Pons (tissue), 1 donor: ENCODE data around the gene EFCAB12.

Source experiments
- DNase-seq: peaks from one replicate; pipeline ENCODE4 v3.0.0-alpha.2; 2016; ENCODE audit warnings: low spot score

The EFCAB12 gene

GRCh38 chr3:129428376-129429079 lies at the start of gene EFCAB12:
TSS of gene EFCAB12 (minus strand) at chr3:129428636. CDS start at chr3:129428488, 148 bp downstream.
- peak; percentile 96 for DNase-seq

GRCh38 chr3:129476586-129476985 lies 48.1 kb upstream of the EFCAB12 start:
- no peak for DNase-seq

GRCh38 chr3:129475863-129476262 lies 47.4 kb upstream of the EFCAB12 start:
- DNase-seq, result no peak

GRCh38 chr3:129474984-129475804 lies 46.8 kb upstream of the EFCAB12 start:
- no peak for DNase-seq

GRCh38 chr3:129473769-129474152 lies 45.3 kb upstream of the EFCAB12 start:
- DNase-seq, result no peak

GRCh38 chr3:129473067-129473768 lies 44.8 kb upstream of the EFCAB12 start:
- no peak for DNase-seq

- DNase-seq, result no peak
Measured at GRCh38 chr3:129470861-129471260, 42.4 kb upstream of the EFCAB12 start.

- DNase-seq, result no peak
Measured at GRCh38 chr3:129469026-129469425, 40.6 kb upstream of the EFCAB12 start.

- no peak for DNase-seq
Measured at GRCh38 chr3:129467932-129468331, 39.5 kb upstream of the EFCAB12 start.

GRCh38 chr3:129463716-129464115 lies 35.3 kb upstream of the EFCAB12 start:
- peak; percentile 59 for DNase-seq

- no peak for DNase-seq
Measured at GRCh38 chr3:129463094-129463493, 34.7 kb upstream of the EFCAB12 start.

GRCh38 chr3:129462361-129462968 lies 34.0 kb upstream of the EFCAB12 start:
- no peak for DNase-seq

- no peak for DNase-seq
Measured at GRCh38 chr3:129461461-129462146, 33.2 kb upstream of the EFCAB12 start.

GRCh38 chr3:129461022-129461421 lies 32.6 kb upstream of the EFCAB12 start:
- peak; percentile 63 for DNase-seq

GRCh38 chr3:129460572-129460971 lies 32.1 kb upstream of the EFCAB12 start:
- DNase-seq, result no peak

- no peak for DNase-seq
Measured at GRCh38 chr3:129460155-129460554, 31.7 kb upstream of the EFCAB12 start.

GRCh38 chr3:129453732-129454131 lies 25.3 kb upstream of the EFCAB12 start:
- no peak for DNase-seq

- no peak for DNase-seq
Measured at GRCh38 chr3:129449279-129450115, 21.1 kb upstream of the EFCAB12 start.

GRCh38 chr3:129448186-129448895 lies 19.9 kb upstream of the EFCAB12 start:
- DNase-seq, result no peak

- DNase-seq, result no peak
Measured at GRCh38 chr3:129446926-129447325, 18.5 kb upstream of the EFCAB12 start.
